Heart right ventricle (tissue), 16 donors: Measurements from ENCODE around the gene CHAD. TPM values are rescaled to one million over a fixed set of nuclear protein-coding genes. Genes with fewer than 3 reads are reported as not detected.
A peak's percentile ranks its signal among the peaks of the same experiment; 100 is the strongest.
"Not testable (repeated sequence)": the region's sequence is repeated elsewhere in the genome, so short reads cannot be mapped to it uniquely, and the experiment has no call there.

Source experiments
- ATAC-seq, 8 donors: fragments of 200-7000 bp; cut with Tn5 transposase; one replicate each; pipeline ENCODE4 v1.9.1; 2020; ENCODE audit warnings: mild to moderate bottlenecking in 8 of 8, moderate library complexity in 8 of 8, moderate number of reproducible peaks in 1 of 8
- DNase-seq, 2 donors: peaks; one replicate each; pipeline ENCODE4 v3.0.0-alpha.2; 2020
- H3K27ac ChIP-seq, 10 donors: fragments of 200-600 bp; sonication (generic) in 2 of 10; one replicate each; pipeline versions ENCODE4 v1.5.0 to v1.8.0; 2020 to 2022; ENCODE audit warnings: mild to moderate bottlenecking in 3 of 10
- H3K27me3 ChIP-seq, 7 donors: fragments of 200-600 bp; one replicate each; pipeline ENCODE4 v1.8.0; 2021 to 2022; ENCODE audit warnings: mild to moderate bottlenecking in 2 of 7
- H3K36me3 ChIP-seq, 9 donors: fragments of 200-600 bp; sonication (generic) in 1 of 9; one replicate each; pipeline versions ENCODE4 v1.5.0 to v1.8.0; 2020 to 2022; ENCODE audit warnings: mild to moderate bottlenecking in 2 of 9
- H3K4me1 ChIP-seq, 9 donors: fragments of 200-600 bp; sonication (generic) in 1 of 9; one replicate each; pipeline versions ENCODE4 v1.5.0 to v1.8.0; 2020 to 2022; ENCODE audit warnings: mild to moderate bottlenecking in 4 of 9
- H3K4me3 ChIP-seq, 10 donors: fragments of 200-600 bp; sonication (generic) in 2 of 10; one replicate each; pipeline versions ENCODE4 v1.5.0 to v1.8.0; 2020 to 2022; ENCODE audit warnings: mild to moderate bottlenecking in 7 of 10, moderate library complexity in 2 of 10
- H3K9me3 ChIP-seq, 11 donors: fragments of 200-600 bp in 10 of 11; sonication (generic) in 2 of 11; one replicate each; pipeline versions ENCODE4 v1.5.0 to v1.8.0; 2013 to 2022; ENCODE audit warnings: mild to moderate bottlenecking in 2 of 11, control low read depth in 1 of 11, moderate library complexity in 1 of 11
- CTCF ChIP-seq, 9 donors: fragments of 200-600 bp; sonication (generic) in 2 of 9; IDR thresholded peaks; one replicate each; pipeline versions ENCODE4 v1.5.0 to v1.8.0; 2021 to 2022; ENCODE audit warnings: antibody characterized with exemption in 9 of 9, mild to moderate bottlenecking in 5 of 9, moderate library complexity in 1 of 9
- WGBS, 2 donors: extraction: QIAGEN DNeasy Blood & Tissue Kit; methylation state at CpG; one replicate each; pipeline ENCODE4 v1.1.7; 2013; ENCODE audit warnings: inconsistent platforms in 1 of 2; 5-methylcytosine and 5-hydroxymethylcytosine counted together
- intact Hi-C, 10 donors: fragments of 100-400 bp; cut with DNase I; formaldehyde crosslinking; loops; one replicate each; pipeline versions ENCODE4 v1.11.1 to v1.14.2; 2022
- polyA plus RNA-seq, 2 donors: library from polyadenylated mRNA; stranded (reverse); fragments of 200-250 nt; gene quantifications; one replicate each; pipeline ENCODE4 v1.2.3, GENCODE V29; 2013
- total RNA-seq, 10 donors: library from RNA; stranded (reverse); fragmentation: NEBNext Ultra II Directional in 3 of 10; extraction: Animal tissue kit (Norgen Biotek cat#: 25700) in 3 of 10; gene quantifications; one replicate each; pipeline versions ENCODE4 v1.2.1 to v1.2.4, GENCODE V29; 2021 to 2023
- donor health status: Arrhythmogenic right ventricular cardiomyopathy.
- donor health status: ischemic (EF 13 %, LVEDD 7.1; RV severe dilation, severe dysfunction).
- donor health status: healthy with polysubstance abuse.
- donor health status: DM: no; HTN: yes; CAD: no.
- donor health status: DM: no; HTN: no; CAD: no.
- donor health status: ischemic (EF 25% LVEDD 6.9; RV normal size, moderate dysfunction).
- donor health status: ischemic (EF 25% LVEDD 5.7; RV mildly dilated, moderate dysfunction).
- donor health status: healthy.
- donor health status: DM: yes; HTN: yes; CAD: no.
- donor health status: Ischemic cardiomyopathy.
- donor health status: ischemic (EF 35%, LVEDD 5.7; RV mildly dilated, moderate dysfunction).
- donor health status: nonischemic (EF 11% LVEDD 7.7; RV severe dilation, severe dysfunction).
- donor health status: DM: yes; HTN: yes; CAD: no.
- donor health status: PGD.
- donor health status: ischemic (EF 29% LVEDD 5.4; RV normal size, mild dysfunction).
- donor health status: nonischemic (EF 23%, LVEDD 6.1; RV moderate dilation, normal function).

Gene CHAD
- total and polyA plus RNA-seq, 12 donors = 0.13 to 0.74 (median 0.32) TPM; not detected in 8

- DNase-seq (no peak), ATAC-seq (no peak)
- Histone ChIP-seq H3K4me1 (peaks cover 7 to 53% (median 19%) of the 10 kb centered on the region in 9 donors), H3K36me3 (no peaks in the 10 kb centered on the region), H3K27ac (peak overlapping the region in 9 of 10 donors; percentile 28 to 83 (median 61)), H3K9me3 (no peaks in the 10 kb centered on the region), H3K27me3 (no peaks in the 10 kb centered on the region), H3K4me3 (peak overlapping the region in 7 of 10 donors; percentile 6 to 38 (median 29))
- TF ChIP-seq CTCF (IDR thresholded peaks at IDR 0.05) = no peak
- intact Hi-C loops = no loop called here
- WGBS, 2 donors = 48 to 51% methylated on average over 3 of the region's 3 CpGs
Measured at GRCh38 chr17:50421308-50422051, 47.2 kb downstream of the CHAD start.

DNA sequence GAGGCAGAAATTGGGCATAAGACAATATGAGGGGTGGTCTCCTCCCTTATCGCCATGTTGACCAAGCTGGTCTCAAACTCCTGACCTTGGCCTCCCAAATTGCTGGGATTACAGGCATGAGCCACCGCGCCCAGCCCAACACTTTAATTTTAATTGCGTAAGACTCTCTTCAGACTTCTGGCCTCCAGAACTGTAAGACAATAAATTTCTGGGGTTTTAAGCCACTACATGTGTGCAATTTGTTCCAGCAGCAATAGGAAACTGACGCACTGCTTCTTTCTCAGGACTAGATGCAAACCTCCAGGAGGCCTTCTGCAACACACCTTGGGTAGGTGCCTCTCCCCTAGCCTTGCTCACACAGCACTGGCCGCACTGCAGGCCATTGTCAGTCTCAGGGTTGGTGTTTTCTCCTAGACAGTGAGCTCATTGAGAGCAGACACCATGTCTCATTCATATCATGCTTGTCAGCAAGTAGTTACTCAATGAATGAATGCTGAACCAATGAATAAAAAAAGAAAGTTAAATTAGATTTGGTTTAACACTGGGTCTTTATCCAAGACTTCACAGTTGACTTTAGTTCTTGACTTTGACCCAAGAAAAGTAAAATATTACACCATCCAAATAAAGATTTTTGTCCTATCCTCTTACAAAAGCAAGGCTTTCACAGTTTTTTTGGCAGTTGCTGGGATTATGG, 48.1 kb downstream of the CHAD start:
- peak overlapping the region in 2 of 10 donors; percentile 29 to 38 for H3K4me3 ChIP-seq
- H3K9me3 ChIP-seq = no peaks in the 10 kb centered on the region
- ATAC-seq = peak in 6 of 8 donors; percentile 50 to 77 (median 62)
- no peak for DNase-seq
- intact Hi-C loops = no loop called here
- WGBS, 2 donors = 86 to 89% methylated on average over 6 of the region's 6 CpGs
- peak overlapping the region in 8 of 10 donors; percentile 28 to 83 (median 66) for H3K27ac ChIP-seq
- TF ChIP-seq CTCF (IDR thresholded peaks at IDR 0.05) = no peak
- no peaks in the 10 kb centered on the region for H3K27me3 ChIP-seq
- H3K36me3 ChIP-seq = no peaks in the 10 kb centered on the region
- H3K4me1 ChIP-seq = peaks cover 3 to 48% (median 16%) of the 10 kb centered on the region in 9 donors

DNA sequence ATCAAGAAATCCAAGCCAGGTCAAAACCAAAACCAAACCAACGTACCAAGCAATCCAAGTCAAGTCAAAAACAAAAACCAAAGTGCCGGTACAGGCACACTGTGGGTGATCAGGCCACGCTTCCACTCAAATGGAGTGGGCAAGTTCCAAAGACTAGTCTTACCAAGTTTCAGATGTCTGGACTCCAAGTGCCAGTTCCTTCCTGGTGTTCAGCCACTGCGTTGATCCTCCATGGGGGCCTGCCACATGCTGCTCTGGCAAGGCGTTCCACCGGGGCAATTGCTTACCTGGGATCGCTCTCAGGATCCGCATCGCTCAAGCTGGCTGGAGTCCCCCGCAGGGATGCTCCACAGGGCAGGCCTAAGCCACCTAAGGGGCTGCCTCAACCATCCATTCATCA, 49.1 kb downstream of the CHAD start:
- 96 to 97% methylated on average over 10 of the region's 10 CpGs for WGBS, 2 donors
- not testable (repeated sequence) for H3K27ac ChIP-seq
- intact Hi-C loops = loop anchor here in 1 of 10 donors (10.0 kb wide), 1 partner anchor 65 kb away; no protein-coding TSS in a partner anchor

DNA sequence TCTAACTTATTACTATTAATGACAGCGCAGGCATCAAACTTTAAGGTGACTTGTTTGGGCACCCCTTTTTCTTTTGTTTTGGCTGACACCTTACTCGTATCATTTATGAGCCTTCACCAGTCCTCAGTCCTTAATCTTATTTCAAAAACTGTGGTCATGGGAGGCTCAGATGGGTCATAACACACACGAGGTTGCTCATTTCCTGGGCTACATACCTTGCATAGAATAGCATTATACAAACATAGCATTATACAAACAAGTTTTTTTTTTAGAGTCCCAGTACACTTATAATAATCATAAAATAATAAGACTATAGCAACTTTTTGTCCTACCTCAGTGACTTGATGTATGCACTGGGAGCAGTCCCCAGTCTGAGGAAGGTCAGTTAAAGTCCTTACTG, 53.9 kb downstream of the CHAD start:
- no peaks in the 10 kb centered on the region for H3K36me3 ChIP-seq
- DNase-seq (no peak), ATAC-seq (no peak)
- H3K9me3 ChIP-seq = no peaks in the 10 kb centered on the region
- TF ChIP-seq CTCF (IDR thresholded peaks at IDR 0.05) = no peak
- no peak overlapping the region for H3K4me3 ChIP-seq
- no peaks in the 10 kb centered on the region for H3K27me3 ChIP-seq
- intact Hi-C loops = loop anchor here in 1 of 10 donors (10.0 kb wide), 1 partner anchor 60 kb away; no protein-coding TSS in a partner anchor
- 78 to 84% methylated on average over 3 of the region's 3 CpGs for WGBS, 2 donors
- H3K4me1 ChIP-seq = no peaks in the 10 kb centered on the region
- no peak overlapping the region for H3K27ac ChIP-seq

More for the DNA sequence above, 49.1 kb downstream of the CHAD start:
- H3K9me3 ChIP-seq, H3K36me3 ChIP-seq, DNase-seq, H3K27me3 ChIP-seq, H3K4me3 ChIP-seq, ATAC-seq: not testable (repeated sequence)
- peaks cover 0 to 38% (median 8%) of the 10 kb centered on the region in 9 donors for H3K4me1 ChIP-seq

Other genes starting within 250 kb of the CHAD start
- not detected for gene TMEM92, start 194.4 kb downstream of the CHAD start, total RNA-seq
- under 1 TPM in 1 of 2 donors, not detected in 1; 0.04 TPM for gene TMEM92, start 194.4 kb downstream of the CHAD start, polyA plus RNA-seq
- gene XYLT2, start 122.8 kb downstream of the CHAD start, total RNA-seq = 10 to 100 TPM; 11.2 to 17.1 (median 11.9) TPM
- 10 to 100 TPM in 1 of 2 donors, 1 to 10 TPM in 1; 8.1 to 14.6 TPM for gene XYLT2, start 122.8 kb downstream of the CHAD start, polyA plus RNA-seq
- 10 to 100 TPM; 54.8 to 90.0 (median 63.0) TPM for gene MRPL27, start 95.7 kb downstream of the CHAD start, total RNA-seq
- gene MRPL27, start 95.7 kb downstream of the CHAD start, polyA plus RNA-seq = 100 to 1,000 TPM; 241 to 253 TPM
- gene EME1, start 95.7 kb downstream of the CHAD start, total RNA-seq = 1 to 10 TPM in 2 of 10 donors, under 1 TPM in 8; 0.25 to 1.8 (median 0.67) TPM
- gene EME1, start 95.7 kb downstream of the CHAD start, polyA plus RNA-seq = under 1 TPM; 0.20 to 0.51 TPM
- gene LRRC59, start 71.4 kb downstream of the CHAD start, total RNA-seq = 10 to 100 TPM; 19.2 to 48.3 (median 24.7) TPM
- 10 to 100 TPM; 11.4 to 83.1 TPM for gene LRRC59, start 71.4 kb downstream of the CHAD start, polyA plus RNA-seq
- gene ACSF2, start 42.7 kb downstream of the CHAD start, total RNA-seq = 10 to 100 TPM in 9 of 10 donors, 1 to 10 TPM in 1; 9.9 to 45.0 (median 19.7) TPM
- 10 to 100 TPM in 1 of 2 donors, 1 to 10 TPM in 1; 7.9 to 26.9 TPM for gene ACSF2, start 42.7 kb downstream of the CHAD start, polyA plus RNA-seq
- 10 to 100 TPM; 36.2 to 52.3 (median 45.5) TPM for gene RSAD1, start 10.0 kb upstream of the CHAD start, total RNA-seq
- gene RSAD1, start 10.0 kb upstream of the CHAD start, polyA plus RNA-seq = 10 to 100 TPM; 31.8 to 47.9 TPM
- 1 to 10 TPM in 4 of 10 donors, under 1 TPM in 6; 0.19 to 1.6 (median 0.59) TPM for gene MYCBPAP, start 39.6 kb upstream of the CHAD start, total RNA-seq
- gene MYCBPAP, start 39.6 kb upstream of the CHAD start, polyA plus RNA-seq = under 1 TPM; 0.17 to 0.80 TPM
- 10 to 100 TPM in 5 of 10 donors, 1 to 10 TPM in 5; 5.2 to 21.5 (median 10.1) TPM for gene EPN3, start 63.9 kb upstream of the CHAD start, total RNA-seq
- 10 to 100 TPM in 1 of 2 donors, 1 to 10 TPM in 1; 3.0 to 18.9 TPM for gene EPN3, start 63.9 kb upstream of the CHAD start, polyA plus RNA-seq
- 10 to 100 TPM; 18.5 to 80.6 (median 63.3) TPM for gene SPATA20, start 78.3 kb upstream of the CHAD start, total RNA-seq
- gene SPATA20, start 78.3 kb upstream of the CHAD start, polyA plus RNA-seq = 10 to 100 TPM; 12.6 to 88.4 TPM
- gene CACNA1G, start 91.8 kb upstream of the CHAD start, total RNA-seq = under 1 TPM; 0.14 to 0.46 (median 0.27) TPM
- under 1 TPM; 0.04 to 0.22 TPM for gene CACNA1G, start 91.8 kb upstream of the CHAD start, polyA plus RNA-seq
- gene ABCC3, start 166.0 kb upstream of the CHAD start, total RNA-seq = 1 to 10 TPM in 6 of 10 donors, under 1 TPM in 3, not detected in 1; 0.23 to 5.7 (median 1.1) TPM
- gene ABCC3, start 166.0 kb upstream of the CHAD start, polyA plus RNA-seq = 1 to 10 TPM in 1 of 2 donors, under 1 TPM in 1; 0.41 to 2.0 TPM
- gene ANKRD40, start 239.0 kb upstream of the CHAD start, total RNA-seq = 10 to 100 TPM; 39.0 to 56.8 (median 43.6) TPM
- 10 to 100 TPM; 18.2 to 20.6 TPM for gene ANKRD40, start 239.0 kb upstream of the CHAD start, polyA plus RNA-seq